B cell (primary cell): ENCODE data around the gene SLC29A3. TPM values are rescaled to one million over a fixed set of nuclear protein-coding genes. Genes with fewer than 3 reads are reported as not detected.

ENCODE experiments used
- ATAC-seq: fragments of 200-7000 bp; cut with Tn5 transposase; one replicate; pipeline ENCODE4 v1.10.0; 2021; ENCODE audit warnings: low read depth, mild to moderate bottlenecking, moderate number of reproducible peaks, moderate library complexity
- CTCF ChIA-PET: fragments of 350-600 bp; sonication (Branson Sonifier 250); formaldehyde crosslinking; loops from one replicate; lab custom pipeline; 2021; ENCODE audit warnings: antibody characterized with exemption, inconsistent platforms; lab: Charles Lee
- POLR2A ChIA-PET: fragments of 350-600 bp; sonication (Branson Sonifier 250); formaldehyde crosslinking; loops from one replicate; lab custom pipeline; 2021; ENCODE audit warnings: antibody characterized with exemption; lab: Charles Lee
- DNase-seq: peaks from one replicate; pipeline ENCODE4 v3.0.0; 2013
- H2AFZ ChIP-seq: 2 replicates; pipeline ENCODE4 v1.6.1; 2012; ENCODE audit warnings: mild to moderate bottlenecking, low read depth, low read length; ENCODE audit not compliant: insufficient read depth, poor library complexity, severe bottlenecking
- H3K27ac ChIP-seq, 2 donors: 1 replicate in 1 of 2; 2 replicates in 1 of 2; pipeline ENCODE4 v1.5.1; 2012 to 2013; ENCODE audit warnings: low read length in 2 of 2, mild to moderate bottlenecking in 2 of 2, moderate library complexity in 1 of 2
- H3K27me3 ChIP-seq, 4 experiments: fragments of 200-600 bp in 1 of 4; sonication (generic) in 1 of 4; replicated peaks in 1 of 4; 1 replicate in 2 of 4; 2 replicates in 2 of 4; pipeline versions ENCODE4 v1.6.1 to v1.7.0; 2013 to 2016; ENCODE audit warnings: low read length in 3 of 4, mild to moderate bottlenecking in 2 of 4, mixed read lengths in 1 of 4, moderate library complexity in 1 of 4; ENCODE audit not compliant: insufficient read depth in 4 of 4, control insufficient read depth in 3 of 4; ENCODE audit errors: control extremely low read depth in 1 of 4
- H3K36me3 ChIP-seq, 2 experiments: replicated peaks in 1 of 2; 1 replicate in 1 of 2; 2 replicates in 1 of 2; pipeline versions ENCODE4 v1.6.1 to v1.7.1; 2013; ENCODE audit warnings: low read length in 1 of 2; ENCODE audit not compliant: insufficient read depth in 2 of 2, control insufficient read depth in 1 of 2; ENCODE audit errors: control extremely low read depth in 1 of 2, extremely low read depth in 1 of 2
- H3K4me1 ChIP-seq, 2 donors: fragments of 200-600 bp in 1 of 2; sonication (generic) in 1 of 2; 1 replicate in 1 of 2; 2 replicates in 1 of 2; pipeline versions ENCODE4 v1.5.1 to v1.6.1; 2013 to 2017; ENCODE audit warnings: low read length in 2 of 2; ENCODE audit not compliant: control insufficient read depth in 2 of 2, insufficient read depth in 2 of 2
- H3K4me2 ChIP-seq: replicated peaks from 2 replicates; pipeline ENCODE3; 2012; ENCODE audit warnings: mild to moderate bottlenecking, low read depth, low read length; ENCODE audit not compliant: poor library complexity, severe bottlenecking
- H3K4me3 ChIP-seq, 5 experiments: fragments of 200-600 bp in 1 of 5; sonication (generic) in 1 of 5; 1 replicate in 3 of 5; 2 replicates in 2 of 5; pipeline versions ENCODE4 v1.5.1 to v1.7.0; 2011 to 2016; ENCODE audit warnings: low read length in 4 of 5, mild to moderate bottlenecking in 4 of 5, low read depth in 2 of 5, control low read depth in 1 of 5, moderate library complexity in 1 of 5; ENCODE audit not compliant: insufficient read depth in 1 of 5; ENCODE audit errors: control extremely low read depth in 1 of 5, extremely low read depth in 1 of 5
- H3K79me2 ChIP-seq: fragments of 200-600 bp; sonication (generic); one replicate; pipeline ENCODE4 v1.6.0; 2016; ENCODE audit warnings: low read length; ENCODE audit not compliant: control insufficient read depth, insufficient read depth
- H3K9ac ChIP-seq: fragments of 200-600 bp; sonication (generic); 2 replicates; pipeline ENCODE4 v1.6.1; 2017; ENCODE audit warnings: mild to moderate bottlenecking, low read length, moderate library complexity
- H3K9me3 ChIP-seq, 3 donors: one replicate each; pipeline versions ENCODE4 v1.6.1 to v1.7.1; 2013; ENCODE audit warnings: low read length in 2 of 3; ENCODE audit not compliant: control insufficient read depth in 2 of 3, insufficient read depth in 1 of 3; ENCODE audit errors: control extremely low read depth in 1 of 3
- H4K20me1 ChIP-seq: 2 replicates; pipeline ENCODE4 v1.6.0; 2012; ENCODE audit warnings: mild to moderate bottlenecking, low read length; ENCODE audit not compliant: insufficient read depth, control insufficient read depth, poor library complexity, severe bottlenecking
- H3K27ac Mint-ChIP-seq: one replicate; pipeline ENCODE4 v1.8.0; 2021; ENCODE audit warnings: mixed read lengths
- H3K27me3 Mint-ChIP-seq: one replicate; pipeline ENCODE4 v1.8.0; 2021; ENCODE audit warnings: mixed read lengths
- H3K4me1 Mint-ChIP-seq: one replicate; pipeline ENCODE4 v1.8.0; 2021; ENCODE audit warnings: mixed read lengths
- H3K4me3 Mint-ChIP-seq: one replicate; pipeline ENCODE4 v1.8.0; 2021; ENCODE audit warnings: mixed read lengths
- H3K9me3 Mint-ChIP-seq: one replicate; pipeline ENCODE4 v1.8.0; 2022; ENCODE audit warnings: mixed read lengths; ENCODE audit not compliant: insufficient read depth
- CTCF ChIP-seq: fragments of 200-600 bp; IDR thresholded peaks from one replicate; pipeline ENCODE4 v1.8.0; 2022; ENCODE audit warnings: antibody characterized with exemption, mild to moderate bottlenecking
- EZH2 ChIP-seq: IDR thresholded peaks from 2 replicates; pipeline ENCODE4 v1.6.1; 2012; ENCODE audit warnings: borderline replicate concordance, low read depth, mild to moderate bottlenecking, moderate library complexity, low read length; ENCODE audit not compliant: insufficient read depth, poor library complexity, severe bottlenecking
- WGBS: methylation state at CpG from one replicate; pipeline ENCODE4 v1.1.5; 2013; ENCODE audit warnings: missing lambda C conversion rate; ENCODE audit not compliant: insufficient coverage; 5-methylcytosine and 5-hydroxymethylcytosine counted together
- intact Hi-C: fragments of 100-400 bp; cut with micrococcal nuclease; formaldehyde crosslinking; loops from one replicate; pipeline ENCODE4 v1.10.0; 2022
- polyA plus RNA-seq: library from polyadenylated mRNA; depleted of rRNA; stranded (reverse); fragments of >200 nt; gene quantifications from 2 replicates; pipeline ENCODE4 v1.2.3, GENCODE V29; 2012
- total RNA-seq, 2 donors: library from RNA; stranded (reverse); fragments of 120-200 nt in 1 of 2; gene quantifications; 1 replicate in 1 of 2; 2 replicates in 1 of 2; pipeline versions ENCODE4 v1.2.3 to v1.2.4, GENCODE V29; 2013 to 2022

SLC29A3 gene
- total and polyA plus RNA-seq, 2 donors (not counting 1 experiment from before 2014, with no cell fraction given) = 4.5 to 8.2 TPM

GRCh38 chr10:71408436-71409225 is 89.6 kb downstream of the SLC29A3 start:
- Mint-ChIP-seq H3K27ac (no peak overlapping the region), H3K4me3 (no peak overlapping the region), H3K27me3 (peaks cover 3% of the 10 kb centered on the region), H3K9me3 (peaks cover 7% of the 10 kb centered on the region), H3K4me1 (no peaks in the 10 kb centered on the region)
- Histone ChIP-seq H3K27ac (no peak overlapping the region), H3K4me1 (no peaks in the 10 kb centered on the region), H3K36me3 (no peaks in the 10 kb centered on the region), H3K9ac (no peak overlapping the region), H3K4me3 (no peak overlapping the region), H3K79me2 (no peaks in the 10 kb centered on the region), H4K20me1 (no peaks in the 10 kb centered on the region), H2AFZ (no peak overlapping the region), H3K27me3 (peaks cover 0 to 3% (median 0%) of the 10 kb centered on the region in 4 experiments), H3K4me2 (no peak overlapping the region), H3K9me3 (peaks cover 4 to 16% (median 7%) of the 10 kb centered on the region in 3 donors)
- DNase-seq = no peak
- 91% methylated on average over 8 of the region's 9 CpGs for WGBS
- no peak for TF ChIP-seq CTCF
- TF ChIP-seq EZH2 = no peak
- ChIA-PET POLR2A (no interaction called here), CTCF (no interaction called here)
- no peak for ATAC-seq
- intact Hi-C loops = no loop called here

- H3K27me3 Mint-ChIP-seq = peaks cover 3% of the 10 kb centered on the region
- TF ChIP-seq EZH2 = no peak
- TF ChIP-seq CTCF = no peak
- CTCF ChIA-PET = no interaction called here
Observed at GRCh38 chr10:71409516-71410104, 90.6 kb downstream of the SLC29A3 start.

More at GRCh38 chr10:71409516-71410104, 90.6 kb downstream of the SLC29A3 start:
- DNase-seq (no peak), ATAC-seq (no peak)
- Mint-ChIP-seq H3K27ac (no peak overlapping the region), H3K4me1 (no peaks in the 10 kb centered on the region), H3K4me3 (no peak overlapping the region), H3K9me3 (peaks cover 7% of the 10 kb centered on the region)
- no peak overlapping the region for H3K9ac ChIP-seq
- intact Hi-C loops = no loop called here
- no peaks in the 10 kb centered on the region for H3K4me1 ChIP-seq
- peaks cover 4 to 16% (median 7%) of the 10 kb centered on the region in 3 donors for H3K9me3 ChIP-seq
- H3K4me3 ChIP-seq = no peak overlapping the region
- POLR2A ChIA-PET = no interaction called here
- peaks cover 0 to 3% (median 0%) of the 10 kb centered on the region in 4 experiments for H3K27me3 ChIP-seq
- H3K4me2 ChIP-seq = no peak overlapping the region
- no peaks in the 10 kb centered on the region for H3K36me3 ChIP-seq
- H4K20me1 ChIP-seq = no peaks in the 10 kb centered on the region
- no peak overlapping the region for H2AFZ ChIP-seq
- no peak overlapping the region for H3K27ac ChIP-seq
- H3K79me2 ChIP-seq = no peaks in the 10 kb centered on the region
- WGBS = 60% methylated on average over 2 of the region's 3 CpGs
